GM23248 (cell line): ENCODE data around the gene GTPBP6. TPM values are rescaled to one million over a fixed set of nuclear protein-coding genes. Genes with fewer than 3 reads are reported as not detected.

Experiments used
- DNase-seq: peaks from one replicate; pipeline ENCODE4 v3.0.0-alpha.2; 2015
- H2AFZ ChIP-seq: fragments of 200-600 bp; sonication (generic); 2 replicates; pipeline ENCODE4 v1.6.1; 2016; ENCODE audit warnings: antibody characterized with exemption
- H3F3A ChIP-seq: fragments of 200-600 bp; sonication (generic); 2 replicates; pipeline ENCODE4 v1.6.1; 2016; ENCODE audit warnings: mild to moderate bottlenecking, antibody characterized with exemption, mixed run types; ENCODE audit not compliant: insufficient read depth
- H3K27ac ChIP-seq: fragments of 200-600 bp; sonication (generic); 2 replicates; pipeline ENCODE4 v1.5.1; 2016; ENCODE audit warnings: mild to moderate bottlenecking
- H3K27me3 ChIP-seq: fragments of 200-600 bp; sonication (generic); replicated peaks from 2 replicates; pipeline ENCODE4 v1.6.1; 2016; ENCODE audit warnings: mild to moderate bottlenecking; ENCODE audit not compliant: insufficient read depth
- H3K36me3 ChIP-seq: fragments of 200-600 bp; sonication (generic); 2 replicates; pipeline ENCODE4 v1.6.1; 2016; ENCODE audit warnings: low read depth, mild to moderate bottlenecking
- H3K4me1 ChIP-seq: fragments of 200-600 bp; sonication (generic); 2 replicates; pipeline ENCODE4 v1.6.1; 2016; ENCODE audit warnings: mild to moderate bottlenecking; ENCODE audit not compliant: insufficient read depth
- H3K4me2 ChIP-seq: fragments of 200-600 bp; sonication (generic); one replicate; pipeline ENCODE4 v1.6.1; 2016; ENCODE audit warnings: mild to moderate bottlenecking; ENCODE audit not compliant: unreplicated experiment
- H3K4me3 ChIP-seq: fragments of 200-600 bp; sonication (generic); 2 replicates; pipeline ENCODE4 v1.5.1; 2016; ENCODE audit warnings: mild to moderate bottlenecking
- H3K79me2 ChIP-seq: fragments of 200-600 bp; sonication (generic); 2 replicates; pipeline ENCODE4 v1.6.1; 2016; ENCODE audit warnings: mild to moderate bottlenecking; ENCODE audit not compliant: insufficient read depth
- H3K9ac ChIP-seq: fragments of 200-600 bp; sonication (generic); 2 replicates; pipeline ENCODE4 v1.6.1; 2016; ENCODE audit warnings: mild to moderate bottlenecking
- H3K9me2 ChIP-seq: fragments of 200-600 bp; sonication (generic); 2 replicates; pipeline ENCODE4 v1.6.1; 2016; ENCODE audit warnings: mixed run types, mild to moderate bottlenecking, moderate library complexity; ENCODE audit not compliant: insufficient read depth
- H3K9me3 ChIP-seq: fragments of 200-600 bp; sonication (generic); one replicate; pipeline ENCODE4 v1.6.1; 2017; ENCODE audit warnings: low read depth
- H4K20me1 ChIP-seq: fragments of 200-600 bp; sonication (generic); 2 replicates; pipeline ENCODE4 v1.6.0; 2016; ENCODE audit not compliant: insufficient read depth
- EZH2 ChIP-seq: fragments of 200-600 bp; sonication (generic); IDR thresholded peaks from 2 replicates; pipeline ENCODE4 v1.6.1; 2018; ENCODE audit warnings: antibody characterized with exemption, mild to moderate bottlenecking; ENCODE audit not compliant: insufficient read depth, poor library complexity, severe bottlenecking
- EZH2phosphoT487 ChIP-seq: fragments of 200-600 bp; sonication (generic); IDR thresholded peaks from 2 replicates; pipeline ENCODE4 v1.6.1; 2018; ENCODE audit warnings: antibody characterized with exemption, moderate library complexity, mild to moderate bottlenecking, low read depth; ENCODE audit not compliant: insufficient read depth
- WGBS, 2 experiments: methylation state at CpG; one replicate each; pipeline ENCODE4 v1.1.6; 2015 to 2017; ENCODE audit warnings: low lambda C conversion rate in 2 of 2, low coverage in 1 of 2; ENCODE audit errors: missing lambda C conversion rate in 2 of 2; 5-methylcytosine and 5-hydroxymethylcytosine counted together
- in situ Hi-C: fragments of 300-500 bp; cut with MboI; formaldehyde crosslinking; loops from 2 replicates; pipeline ENCODE4 v1.15.0; 2020
- polyA plus RNA-seq: library from polyadenylated mRNA; unstranded; fragments of >200 nt; fragmentation: Nextera tagmentation; extraction: Ambion mirVana; gene quantifications from 2 replicates; pipeline ENCODE4 v1.2.1, GENCODE V29; 2016
- total RNA-seq: library from RNA; depleted of rRNA; stranded (reverse); fragments of >200 nt; shearing (Covaris generic); gene quantifications from 2 replicates; pipeline ENCODE4 v1.2.3, GENCODE V29; 2014

Gene GTPBP6
- total and polyA plus RNA-seq, 2 experiments from 2014 or later, result 28.1 to 32.4 TPM

DNA sequence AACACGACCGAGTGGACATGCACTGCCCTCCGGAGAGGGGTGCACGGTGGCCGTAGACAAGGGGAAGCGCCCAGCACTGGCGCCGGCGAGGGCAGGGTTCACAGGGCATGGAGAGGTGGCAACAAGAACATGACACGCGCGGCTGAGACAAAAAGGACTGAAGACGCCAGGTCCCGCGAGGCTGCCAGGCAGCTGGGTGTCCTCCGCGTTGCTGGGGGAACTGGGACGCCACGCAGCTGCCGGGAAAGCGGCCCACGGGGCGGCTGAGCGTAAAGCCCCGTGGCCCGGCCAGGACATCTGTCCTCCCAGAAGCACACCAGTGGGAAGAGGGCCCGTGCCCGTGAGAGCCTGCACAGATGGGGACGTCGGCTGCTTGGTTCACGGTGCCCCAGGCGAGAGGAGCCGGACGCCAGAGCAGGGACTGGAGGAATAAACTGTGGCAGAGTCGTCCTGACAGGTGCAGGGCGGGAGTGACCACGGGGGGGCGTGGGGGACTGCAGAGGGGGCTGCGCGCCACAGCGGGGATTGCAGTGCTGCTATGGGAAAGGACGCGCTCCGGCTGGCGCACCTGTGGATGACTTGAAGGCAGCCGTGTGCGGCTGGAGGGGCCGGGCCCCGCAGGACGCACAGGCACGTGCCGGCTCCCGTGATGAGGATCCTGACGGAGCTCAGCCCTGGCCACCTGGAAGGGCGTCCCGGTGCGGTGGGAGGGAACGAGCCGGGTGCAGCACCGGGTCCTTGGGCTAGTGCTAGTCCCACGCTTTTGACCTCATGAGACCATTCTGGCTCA, 32.1 kb upstream of the GTPBP6 start:
- Histone ChIP-seq H3K79me2 (no peaks in the 10 kb centered on the region), H3K27me3 (no peaks in the 10 kb centered on the region), H4K20me1 (no peaks in the 10 kb centered on the region), H3K4me1 (no peaks in the 10 kb centered on the region), H3F3A (no peaks in the 10 kb centered on the region), H3K4me3 (no peak overlapping the region), H2AFZ (no peak overlapping the region), H3K9me2 (no peaks in the 10 kb centered on the region), H3K9me3 (no peaks in the 10 kb centered on the region), H3K4me2 (no peak overlapping the region), H3K27ac (no peak overlapping the region), H3K36me3 (no peaks in the 10 kb centered on the region), H3K9ac (no peak overlapping the region)
- WGBS, 2 experiments, result 91 to 92% methylated on average over 43 to 61 of the region's 61 CpGs
- TF ChIP-seq EZH2 (no peak), EZH2phosphoT487 (no peak)
- no peak for DNase-seq
- in situ Hi-C loops, result no loop called here

- no peaks in the 10 kb centered on the region for H3K9me2 ChIP-seq
- H3K9ac ChIP-seq, result no peak overlapping the region
- H3K36me3 ChIP-seq, result no peaks in the 10 kb centered on the region
- H2AFZ ChIP-seq, result no peak overlapping the region
- in situ Hi-C loops, result no loop called here
- H3K4me3 ChIP-seq, result no peak overlapping the region
- H3F3A ChIP-seq, result no peaks in the 10 kb centered on the region
- H3K79me2 ChIP-seq, result no peaks in the 10 kb centered on the region
- no peaks in the 10 kb centered on the region for H3K27me3 ChIP-seq
- 94 to 96% methylated on average over 19 to 20 of the region's 20 CpGs for WGBS, 2 experiments
- no peak overlapping the region for H3K27ac ChIP-seq
- H3K9me3 ChIP-seq, result no peaks in the 10 kb centered on the region
- no peaks in the 10 kb centered on the region for H4K20me1 ChIP-seq
- no peaks in the 10 kb centered on the region for H3K4me1 ChIP-seq
- no peak for DNase-seq
- H3K4me2 ChIP-seq, result no peak overlapping the region
- TF ChIP-seq EZH2phosphoT487 (no peak), EZH2 (no peak)
These were observed 31.5 kb upstream of the GTPBP6 start for GRCh38 chrX:350148-350533.

- no peak for TF ChIP-seq EZH2phosphoT487
- no peak for TF ChIP-seq EZH2
- H3K36me3 ChIP-seq, result no peaks in the 10 kb centered on the region
- no peak overlapping the region for H3K4me3 ChIP-seq
- no peaks in the 10 kb centered on the region for H3K79me2 ChIP-seq
- in situ Hi-C loops, result no loop called here
- H3F3A ChIP-seq, result no peaks in the 10 kb centered on the region
- H3K4me2 ChIP-seq, result no peak overlapping the region
- H3K9me3 ChIP-seq, result no peaks in the 10 kb centered on the region
- H3K4me1 ChIP-seq, result no peaks in the 10 kb centered on the region
- no peaks in the 10 kb centered on the region for H3K9me2 ChIP-seq
- no peak overlapping the region for H2AFZ ChIP-seq
- 83 to 86% methylated on average over 10 of the region's 10 CpGs for WGBS, 2 experiments
- DNase-seq, result no peak
- H3K9ac ChIP-seq, result no peak overlapping the region
- H3K27me3 ChIP-seq, result no peaks in the 10 kb centered on the region
- H4K20me1 ChIP-seq, result no peaks in the 10 kb centered on the region
- no peak overlapping the region for H3K27ac ChIP-seq
These were observed 31.1 kb upstream of the GTPBP6 start for GRCh38 chrX:349702-350101.

- no peak for TF ChIP-seq EZH2
- no peak for TF ChIP-seq EZH2phosphoT487
- H3K4me3 ChIP-seq, result no peak overlapping the region
- no peak for DNase-seq
- WGBS, 2 experiments, result 96 to 97% methylated on average over 18 of the region's 18 CpGs
- no peaks in the 10 kb centered on the region for H3K9me2 ChIP-seq
- no peak overlapping the region for H3K27ac ChIP-seq
- no peak overlapping the region for H3K4me2 ChIP-seq
- H2AFZ ChIP-seq, result no peak overlapping the region
- no peak overlapping the region for H3K9ac ChIP-seq
- H3K27me3 ChIP-seq, result no peaks in the 10 kb centered on the region
- no peaks in the 10 kb centered on the region for H3K4me1 ChIP-seq
- H3K36me3 ChIP-seq, result no peaks in the 10 kb centered on the region
- H4K20me1 ChIP-seq, result no peaks in the 10 kb centered on the region
- no peaks in the 10 kb centered on the region for H3F3A ChIP-seq
- H3K79me2 ChIP-seq, result no peaks in the 10 kb centered on the region
- H3K9me3 ChIP-seq, result no peaks in the 10 kb centered on the region
- in situ Hi-C loops, result no loop called here
These were observed 30.6 kb upstream of the GTPBP6 start for GRCh38 chrX:349196-349595.
